Activated CD4-positive, CD25-positive, alpha-beta regulatory T cell treated with anti-CD3 and anti-CD28 coated beads, Interleukin-2, amount 50 U/mL, for 24 hours (primary cell): ENCODE data around the gene CDADC1.

Experiments used
- ATAC-seq, 2 donors: fragments of 150-1000 bp; cut with Tn5 transposase; one replicate each; pipeline ENCODE4 v1.10.0; 2021; ENCODE audit warnings: mild to moderate bottlenecking in 1 of 2, moderate library complexity in 1 of 2

The CDADC1 gene

DNA sequence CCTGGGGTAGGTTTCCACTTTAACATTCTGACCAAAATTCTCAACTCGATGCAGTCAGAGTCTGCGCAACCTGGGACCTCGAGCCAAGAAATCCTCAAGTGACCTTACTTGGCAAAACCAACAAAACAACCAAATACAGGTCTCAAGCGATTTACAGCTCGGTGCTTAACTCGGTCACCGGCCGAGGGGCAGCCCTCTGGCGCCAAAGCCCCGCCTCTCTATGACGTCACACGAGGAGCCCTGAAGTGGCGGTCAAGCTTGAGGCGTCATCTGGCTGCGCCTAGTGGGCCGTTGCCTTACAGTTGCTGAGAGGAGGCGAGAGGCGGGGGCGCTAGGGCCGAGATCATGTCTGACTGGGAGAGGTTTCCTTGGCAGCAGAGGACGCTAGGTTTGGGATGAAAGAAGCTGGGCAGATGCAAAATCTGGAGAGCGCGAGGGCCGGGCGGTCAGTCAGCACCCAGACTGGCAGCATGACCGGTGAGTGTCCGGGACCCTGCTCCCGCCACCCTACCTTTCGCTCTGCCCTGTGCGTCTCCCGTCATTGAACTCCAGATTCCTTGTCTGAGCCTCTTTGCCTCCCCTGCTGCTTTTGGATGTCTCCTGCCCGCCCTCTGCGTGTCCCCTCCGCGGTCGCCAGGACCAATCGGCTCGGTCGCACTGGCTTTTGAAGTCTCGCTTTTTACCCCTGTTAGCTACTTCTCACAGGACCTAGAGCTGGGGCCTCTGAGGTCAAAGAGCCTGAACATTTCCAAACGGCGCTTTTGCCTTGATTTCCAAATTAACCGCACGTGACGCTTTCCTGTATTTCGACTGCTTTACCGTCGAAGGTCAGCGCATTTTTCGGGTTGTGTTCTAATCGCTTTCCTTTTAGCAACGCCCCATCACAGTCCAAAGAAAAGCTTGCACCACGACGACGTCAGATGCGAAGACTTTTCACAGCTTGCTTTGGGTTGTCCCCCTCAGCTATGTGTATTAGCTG lies at the start of gene CDADC1:
Gene CDADC1 (plus strand): TSS at position 283 of the 979 bp plus-strand sequence. CDS start 113 bp downstream, at position 396.
- ATAC-seq: peak; percentile 89 to 92

GRCh38 chr13:49206641-49207040 lies 41.1 kb upstream of the CDADC1 start:
- no peak for ATAC-seq

- no peak for ATAC-seq
Observed at GRCh38 chr13:49208619-49209018, 39.1 kb upstream of the CDADC1 start.

GRCh38 chr13:49210114-49210513 lies 37.6 kb upstream of the CDADC1 start:
- ATAC-seq: no peak

GRCh38 chr13:49210669-49211068 lies 37.1 kb upstream of the CDADC1 start:
- ATAC-seq: no peak

DNA sequence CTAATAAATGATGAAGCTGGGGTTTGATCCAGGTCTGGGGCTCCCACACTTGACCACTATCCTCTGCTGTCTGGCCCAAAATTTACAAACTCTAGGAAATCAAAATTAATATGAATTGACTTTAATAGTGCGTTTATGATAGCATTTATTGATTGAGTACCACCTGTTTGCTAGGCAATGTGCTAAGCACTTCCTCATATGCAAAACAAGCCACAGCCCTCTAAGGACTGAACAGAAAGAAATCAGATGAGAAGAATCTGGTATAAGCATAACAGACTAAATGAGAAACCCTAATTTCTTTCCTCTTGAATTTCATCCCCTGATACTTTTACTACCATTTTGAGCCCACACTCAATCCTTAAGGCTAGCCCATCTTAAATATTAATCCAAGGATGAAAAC lies 34.2 kb upstream of the CDADC1 start:
- ATAC-seq: no peak

DNA sequence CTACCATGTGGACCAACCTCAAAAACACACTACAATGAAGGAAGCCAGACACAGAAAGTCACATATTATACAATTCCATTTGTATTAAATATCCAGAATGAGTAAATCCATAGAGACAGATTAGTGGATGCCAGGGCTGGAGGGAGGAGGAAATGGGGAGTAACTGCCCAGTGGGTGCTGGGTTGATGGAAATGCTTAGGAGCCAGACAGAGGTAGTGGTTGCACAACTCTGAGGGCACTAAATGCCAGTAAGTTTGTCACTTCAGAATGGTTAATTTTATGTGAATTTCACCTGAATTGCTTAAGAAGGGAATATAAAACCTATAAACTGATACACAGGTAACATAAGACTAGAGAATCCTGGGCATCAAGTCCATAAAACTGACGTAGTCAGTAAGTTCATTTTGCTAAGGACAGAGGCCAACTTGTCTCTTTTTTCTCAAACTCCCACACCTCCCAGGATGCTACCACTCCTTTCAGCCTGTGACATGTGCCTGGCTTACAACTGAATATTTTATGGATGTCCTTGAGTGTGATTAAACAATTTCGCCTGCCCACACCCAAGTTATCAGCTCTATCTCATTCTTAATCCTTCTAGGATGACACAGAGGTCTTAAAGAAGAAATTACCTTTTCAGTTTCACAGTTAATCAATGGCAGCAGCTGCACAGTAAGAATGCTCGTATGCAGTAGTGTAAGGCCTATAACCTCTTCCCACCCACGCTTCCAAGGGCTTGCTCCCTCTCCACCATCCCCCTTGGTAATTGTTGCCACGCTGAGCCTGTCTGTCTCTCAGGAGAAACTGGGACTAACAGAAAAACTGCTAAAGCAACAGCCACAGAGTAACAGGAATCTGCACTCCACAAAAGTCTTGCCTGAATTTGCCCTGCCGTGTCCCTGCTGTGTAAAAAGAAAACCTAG lies 33.5 kb upstream of the CDADC1 start:
- peak in 1 of 2 donors; percentile 11 for ATAC-seq

- peak; percentile 80 to 82 for ATAC-seq
Observed at GRCh38 chr13:49214917-49215376, 32.8 kb upstream of the CDADC1 start.

DNA sequence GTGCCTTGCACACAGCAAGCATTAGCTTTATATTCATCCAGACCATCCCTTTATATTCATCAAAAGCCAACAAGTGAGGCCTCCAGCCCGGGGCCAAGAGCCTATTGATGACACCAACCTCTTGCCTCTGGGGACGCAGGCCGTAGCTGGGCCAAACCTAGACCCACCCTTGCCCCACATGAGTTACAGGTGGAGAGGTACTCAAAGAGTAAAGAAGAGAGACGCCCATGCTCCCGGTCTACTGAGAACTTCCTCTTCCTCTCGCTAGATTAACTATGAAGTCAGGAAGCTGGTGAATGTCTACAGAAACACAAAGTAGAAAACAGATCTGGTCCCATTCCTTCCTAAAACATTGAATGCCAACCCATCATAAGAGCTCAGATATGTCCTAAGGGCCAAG lies 31.4 kb upstream of the CDADC1 start:
- no peak for ATAC-seq

- ATAC-seq: no peak
Observed at GRCh38 chr13:49217962-49218492, 29.7 kb upstream of the CDADC1 start.

DNA sequence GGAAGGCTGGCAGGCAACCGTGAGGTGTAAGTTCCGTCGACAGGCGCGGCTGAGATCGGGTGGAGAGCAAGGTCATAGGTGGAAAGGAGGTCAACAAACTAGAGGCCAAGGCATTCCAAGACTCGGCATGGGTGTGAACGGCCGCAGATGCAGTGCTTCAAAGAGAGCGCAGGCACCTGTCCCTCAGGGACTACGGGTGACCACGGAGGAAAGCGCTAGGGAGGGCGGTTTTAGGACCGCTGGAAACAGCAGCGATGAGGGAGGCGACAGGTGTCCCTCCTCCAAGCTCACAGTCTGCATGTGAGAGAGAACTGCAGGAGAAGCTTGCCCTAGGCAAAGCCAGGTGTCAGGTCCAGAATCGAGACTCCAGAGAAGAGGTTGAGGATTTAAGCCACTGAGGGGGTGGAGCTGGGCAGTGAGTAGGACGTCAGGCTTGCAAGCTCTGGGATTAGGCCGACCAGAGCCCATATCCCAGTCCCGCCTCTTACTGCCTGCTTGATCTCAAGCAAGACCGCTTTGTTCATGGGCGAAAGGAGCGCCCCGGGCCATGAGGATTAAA lies 29.2 kb upstream of the CDADC1 start:
- no peak for ATAC-seq

GRCh38 chr13:49219647-49220035 lies 28.1 kb upstream of the CDADC1 start:
- peak in 1 of 2 donors; percentile 3 for ATAC-seq

DNA sequence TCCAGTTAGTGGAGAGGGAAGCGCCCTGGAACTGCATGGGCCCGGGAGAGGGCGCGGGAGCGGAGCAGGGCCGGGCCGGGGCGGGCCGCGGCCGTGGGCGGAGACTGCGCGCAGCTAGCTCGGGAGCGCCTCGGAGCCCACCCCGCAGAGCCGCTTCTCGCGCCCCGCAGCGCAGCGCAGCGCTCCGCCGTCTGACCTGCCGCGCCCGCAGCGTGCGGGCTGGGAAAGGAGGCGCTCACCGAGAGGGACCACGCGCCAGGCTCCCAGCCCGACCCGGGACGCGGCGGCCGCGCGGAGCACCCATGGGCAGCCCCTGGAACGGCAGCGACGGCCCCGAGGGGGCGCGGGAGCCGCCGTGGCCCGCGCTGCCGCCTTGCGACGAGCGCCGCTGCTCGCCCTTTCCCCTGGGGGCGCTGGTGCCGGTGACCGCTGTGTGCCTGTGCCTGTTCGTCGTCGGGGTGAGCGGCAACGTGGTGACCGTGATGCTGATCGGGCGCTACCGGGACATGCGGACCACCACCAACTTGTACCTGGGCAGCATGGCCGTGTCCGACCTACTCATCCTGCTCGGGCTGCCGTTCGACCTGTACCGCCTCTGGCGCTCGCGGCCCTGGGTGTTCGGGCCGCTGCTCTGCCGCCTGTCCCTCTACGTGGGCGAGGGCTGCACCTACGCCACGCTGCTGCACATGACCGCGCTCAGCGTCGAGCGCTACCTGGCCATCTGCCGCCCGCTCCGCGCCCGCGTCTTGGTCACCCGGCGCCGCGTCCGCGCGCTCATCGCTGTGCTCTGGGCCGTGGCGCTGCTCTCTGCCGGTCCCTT lies 27.5 kb upstream of the CDADC1 start, which contains the start of gene MLNR:
Gene MLNR (plus strand): TSS at position 303 of the 820 bp plus-strand sequence. CDS start 0 bp downstream, at position 303.
- peak; percentile 44 to 63 for ATAC-seq

GRCh38 chr13:49220856-49221589 lies 26.7 kb upstream of the CDADC1 start:
- peak; percentile 29 to 32 for ATAC-seq

GRCh38 chr13:49221590-49221965 lies 26.1 kb upstream of the CDADC1 start:
- no peak for ATAC-seq

DNA sequence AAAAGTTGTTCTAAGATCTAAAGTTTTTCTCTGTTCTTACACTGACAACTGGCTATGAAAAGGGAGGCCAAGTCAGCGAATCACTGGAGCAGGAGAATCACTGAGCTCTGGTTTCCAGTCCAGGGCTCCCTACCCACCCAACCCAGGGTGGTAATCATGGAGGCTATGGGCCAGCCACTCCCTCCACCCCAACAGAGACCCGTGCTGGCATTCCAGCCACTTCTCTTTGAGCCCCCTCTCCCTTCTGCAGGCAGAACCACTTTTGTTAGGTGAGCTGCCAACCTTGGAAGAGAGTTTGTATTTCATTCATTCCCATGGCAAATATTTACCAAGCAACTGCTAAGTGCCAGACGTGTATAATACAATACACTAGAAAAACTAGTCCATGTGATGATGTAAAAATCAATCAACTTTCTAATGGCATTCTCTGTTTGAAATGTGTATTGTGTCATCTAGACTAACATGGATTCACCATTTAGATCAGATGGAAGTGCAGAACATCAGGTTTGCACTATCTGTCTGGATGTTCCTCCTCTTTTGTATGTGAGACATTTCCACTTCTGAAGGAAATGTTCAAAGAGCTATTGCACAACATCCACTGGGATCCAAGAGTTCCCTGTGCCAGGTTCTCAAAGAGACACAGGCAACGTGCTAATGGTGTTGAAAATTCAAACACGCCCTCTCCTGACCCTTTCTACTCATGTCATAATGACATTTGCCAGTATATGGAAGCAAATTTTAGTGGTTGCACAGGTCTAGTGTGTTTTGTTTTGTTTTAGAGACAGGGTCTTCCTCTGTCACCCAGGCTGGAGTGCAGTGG lies 22.3 kb upstream of the CDADC1 start:
- ATAC-seq: no peak

GRCh38 chr13:49226613-49227012 lies 21.1 kb upstream of the CDADC1 start:
- no peak for ATAC-seq

GRCh38 chr13:49234741-49235140 lies 13.0 kb upstream of the CDADC1 start:
- ATAC-seq: no peak

DNA sequence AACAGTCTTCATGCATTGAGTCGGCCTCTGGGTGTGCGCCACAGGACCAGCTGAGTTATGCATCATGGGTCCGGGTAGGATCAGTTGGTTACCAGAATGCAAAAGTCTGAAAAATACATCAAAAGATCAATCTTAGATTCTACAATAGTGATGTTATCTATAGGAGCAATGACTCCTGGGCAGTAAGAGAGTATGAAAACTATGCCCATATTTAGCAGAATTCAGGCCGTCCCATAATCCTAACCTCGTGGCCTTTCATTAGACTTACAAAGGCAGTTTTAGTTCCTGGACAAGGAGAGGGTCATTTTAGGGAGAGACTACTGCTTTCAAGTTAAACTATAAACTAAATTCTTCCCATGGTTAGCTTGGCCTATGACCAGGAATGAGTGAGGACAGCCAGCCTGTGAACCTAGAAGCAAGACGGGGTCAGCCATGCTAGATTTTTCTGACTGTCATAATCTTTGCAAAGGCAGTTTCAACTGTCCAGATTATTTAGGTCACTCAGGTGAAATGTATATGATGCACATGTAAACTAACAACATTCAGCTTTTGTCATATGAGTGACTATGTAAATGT lies 11.8 kb upstream of the CDADC1 start:
- no peak for ATAC-seq
